Naive B cell (primary cell): ENCODE results near the gene ADAMTS1. TPM values are rescaled to one million over a fixed set of nuclear protein-coding genes. Genes with fewer than 3 reads are reported as not detected.

Experiments
- ATAC-seq, 2 donors: fragments of 150-1000 bp; cut with Tn5 transposase; 2 replicates each; pipeline ENCODE4 v1.10.0; 2021; ENCODE audit warnings: low read depth in 2 of 2, mild to moderate bottlenecking in 2 of 2, moderate library complexity in 2 of 2
- DNase-seq: peaks from one replicate; pipeline ENCODE4 v3.0.0; 2022
- H3K27ac Mint-ChIP-seq, 6 donors: one replicate each; pipeline ENCODE4 v1.8.0; 2020 to 2022; ENCODE audit warnings: mild to moderate bottlenecking in 6 of 6, mixed read lengths in 6 of 6, moderate library complexity in 5 of 6, inconsistent platforms in 2 of 6
- H3K27me3 Mint-ChIP-seq, 3 donors: one replicate each; pipeline ENCODE4 v1.8.0; 2021 to 2022; ENCODE audit warnings: mixed read lengths in 3 of 3, mild to moderate bottlenecking in 1 of 3
- H3K36me3 Mint-ChIP-seq, 2 donors: one replicate each; pipeline ENCODE4 v1.8.0; 2020 to 2022; ENCODE audit warnings: mixed read lengths in 2 of 2, inconsistent platforms in 1 of 2, mild to moderate bottlenecking in 1 of 2
- H3K4me1 Mint-ChIP-seq, 3 donors: one replicate each; pipeline ENCODE4 v1.8.0; 2020 to 2022; ENCODE audit warnings: mixed read lengths in 3 of 3, inconsistent platforms in 1 of 3, mild to moderate bottlenecking in 1 of 3, moderate library complexity in 1 of 3
- H3K4me3 Mint-ChIP-seq, 8 donors: one replicate each; pipeline ENCODE4 v1.8.0; 2020 to 2022; ENCODE audit warnings: mild to moderate bottlenecking in 8 of 8, mixed read lengths in 8 of 8, moderate library complexity in 8 of 8, inconsistent platforms in 2 of 8
- H3K9me3 Mint-ChIP-seq, 7 donors: one replicate each; pipeline ENCODE4 v1.8.0; 2020 to 2022; ENCODE audit warnings: mixed read lengths in 7 of 7, mild to moderate bottlenecking in 5 of 7, inconsistent platforms in 2 of 7, moderate library complexity in 1 of 7
- polyA plus RNA-seq, 6 donors: library from polyadenylated mRNA; unstranded; fragments of 300-500 nt; fragmentation: Illumina TruSeq; gene quantifications; one replicate each; pipeline ENCODE4 v1.2.3, GENCODE V29; 2021; ENCODE audit warnings: low read depth in 6 of 6

Gene ADAMTS1
- polyA plus RNA-seq, 6 donors from 2014 or later: not detected

GRCh38 chr21:26851109-26851944 lies 6.1 kb upstream of the ADAMTS1 start:
- ATAC-seq (no peak), DNase-seq (no peak)
- Mint-ChIP-seq H3K4me1 (peaks cover 10 to 12% (median 10%) of the 10 kb centered on the region in 3 donors), H3K36me3 (no peaks in the 10 kb centered on the region), H3K27ac (no peak overlapping the region), H3K27me3 (peaks cover 35 to 42% (median 38%) of the 10 kb centered on the region in 3 donors), H3K4me3 (no peak overlapping the region), H3K9me3 (no peaks in the 10 kb centered on the region)

GRCh38 chr21:26850116-26850643 lies 5.0 kb upstream of the ADAMTS1 start:
- Mint-ChIP-seq H3K27me3 (peaks cover 42 to 47% (median 46%) of the 10 kb centered on the region in 3 donors), H3K4me1 (peaks cover 19 to 22% (median 19%) of the 10 kb centered on the region in 3 donors), H3K4me3 (no peak overlapping the region), H3K36me3 (peaks cover 0 to 7% of the 10 kb centered on the region in 2 donors), H3K9me3 (no peaks in the 10 kb centered on the region), H3K27ac (no peak overlapping the region)
- ATAC-seq: no peak
- no peak for DNase-seq

- DNase-seq (no peak), ATAC-seq (no peak)
- peaks cover 0 to 7% of the 10 kb centered on the region in 2 donors for H3K36me3 Mint-ChIP-seq
- H3K4me3 Mint-ChIP-seq: no peak overlapping the region
- peaks cover 42 to 50% (median 42%) of the 10 kb centered on the region in 3 donors for H3K27me3 Mint-ChIP-seq
- H3K4me1 Mint-ChIP-seq: peaks cover 19 to 22% (median 19%) of the 10 kb centered on the region in 3 donors
- no peaks in the 10 kb centered on the region for H3K9me3 Mint-ChIP-seq
- no peak overlapping the region for H3K27ac Mint-ChIP-seq
These were observed 4.4 kb upstream of the ADAMTS1 start for GRCh38 chr21:26849428-26850115.

GRCh38 chr21:26847921-26848320 lies 2.7 kb upstream of the ADAMTS1 start:
- no peak overlapping the region for H3K27ac Mint-ChIP-seq
- peaks cover 28 to 35% (median 33%) of the 10 kb centered on the region in 3 donors for H3K4me1 Mint-ChIP-seq
- H3K4me3 Mint-ChIP-seq: no peak overlapping the region
- no peak for DNase-seq
- H3K36me3 Mint-ChIP-seq: peaks cover 0 to 7% of the 10 kb centered on the region in 2 donors
- no peak for ATAC-seq
- no peaks in the 10 kb centered on the region for H3K9me3 Mint-ChIP-seq
- peaks cover 48 to 61% (median 52%) of the 10 kb centered on the region in 3 donors for H3K27me3 Mint-ChIP-seq

GRCh38 chr21:26847002-26847401 lies 1.8 kb upstream of the ADAMTS1 start:
- DNase-seq (no peak), ATAC-seq (no peak)
- Mint-ChIP-seq H3K27ac (no peak overlapping the region), H3K9me3 (peaks cover 0 to 5% (median 2%) of the 10 kb centered on the region in 7 donors), H3K4me1 (peaks cover 28 to 35% (median 34%) of the 10 kb centered on the region in 3 donors), H3K27me3 (peaks cover 55 to 69% (median 61%) of the 10 kb centered on the region in 3 donors), H3K36me3 (peaks cover 0 to 7% of the 10 kb centered on the region in 2 donors), H3K4me3 (peak overlapping the region in 7 of 8 donors; percentile 37 to 86 (median 74))

GRCh38 chr21:26846036-26846931 lies 1.1 kb upstream of the ADAMTS1 start:
- peaks cover 28 to 35% (median 34%) of the 10 kb centered on the region in 3 donors for H3K4me1 Mint-ChIP-seq
- peaks cover 56 to 71% (median 60%) of the 10 kb centered on the region in 3 donors for H3K27me3 Mint-ChIP-seq
- H3K36me3 Mint-ChIP-seq: peaks cover 0 to 7% of the 10 kb centered on the region in 2 donors
- DNase-seq: no peak
- peak overlapping the region; percentile 37 to 87 (median 76) for H3K4me3 Mint-ChIP-seq
- H3K9me3 Mint-ChIP-seq: peaks cover 0 to 10% (median 5%) of the 10 kb centered on the region in 7 donors
- no peak for ATAC-seq
- no peak overlapping the region for H3K27ac Mint-ChIP-seq

GRCh38 chr21:26845759-26846035 lies 488 bp upstream of the ADAMTS1 start:
- H3K9me3 Mint-ChIP-seq: peaks cover 0 to 10% (median 5%) of the 10 kb centered on the region in 7 donors
- ATAC-seq: no peak
- H3K4me3 Mint-ChIP-seq: peak overlapping the region; percentile 37 to 87 (median 76)
- H3K36me3 Mint-ChIP-seq: peaks cover 0 to 7% of the 10 kb centered on the region in 2 donors
- peaks cover 28 to 35% (median 34%) of the 10 kb centered on the region in 3 donors for H3K4me1 Mint-ChIP-seq
- H3K27me3 Mint-ChIP-seq: peaks cover 57 to 68% (median 59%) of the 10 kb centered on the region in 3 donors
- H3K27ac Mint-ChIP-seq: peak overlapping the region in 2 of 6 donors; percentile 34 to 50
- DNase-seq: no peak

GRCh38 chr21:26844258-26845065 lies 747 bp downstream of the ADAMTS1 start:
- Mint-ChIP-seq H3K9me3 (peaks cover 0 to 10% (median 5%) of the 10 kb centered on the region in 7 donors), H3K27me3 (peaks cover 68 to 80% (median 70%) of the 10 kb centered on the region in 3 donors), H3K27ac (no peak overlapping the region), H3K36me3 (peaks cover 0 to 7% of the 10 kb centered on the region in 2 donors), H3K4me1 (peaks cover 28 to 35% (median 34%) of the 10 kb centered on the region in 3 donors), H3K4me3 (peak overlapping the region in 7 of 8 donors; percentile 67 to 84 (median 74))
- no peak for ATAC-seq
- no peak for DNase-seq

GRCh38 chr21:26843933-26844257 lies 1.3 kb downstream of the ADAMTS1 start:
- Mint-ChIP-seq H3K4me1 (peaks cover 28 to 35% (median 34%) of the 10 kb centered on the region in 3 donors), H3K27me3 (peaks cover 64 to 85% (median 75%) of the 10 kb centered on the region in 3 donors), H3K9me3 (peaks cover 0 to 10% (median 5%) of the 10 kb centered on the region in 7 donors), H3K36me3 (peaks cover 0 to 7% of the 10 kb centered on the region in 2 donors), H3K4me3 (peak overlapping the region in 7 of 8 donors; percentile 47 to 77 (median 74)), H3K27ac (peak overlapping the region in 1 of 6 donors; percentile 39)
- DNase-seq: no peak
- no peak for ATAC-seq

- peaks cover 0 to 10% (median 5%) of the 10 kb centered on the region in 7 donors for H3K9me3 Mint-ChIP-seq
- peaks cover 62 to 85% (median 81%) of the 10 kb centered on the region in 3 donors for H3K27me3 Mint-ChIP-seq
- H3K4me3 Mint-ChIP-seq: peak overlapping the region; percentile 54 to 84 (median 74)
- H3K4me1 Mint-ChIP-seq: peaks cover 28 to 35% (median 34%) of the 10 kb centered on the region in 3 donors
- no peak for DNase-seq
- ATAC-seq: no peak
- peaks cover 0 to 7% of the 10 kb centered on the region in 2 donors for H3K36me3 Mint-ChIP-seq
- H3K27ac Mint-ChIP-seq: peak overlapping the region in 2 of 6 donors; percentile 10 to 39
These were observed 2.0 kb downstream of the ADAMTS1 start for GRCh38 chr21:26842974-26843932.

- Mint-ChIP-seq H3K36me3 (peaks cover 0 to 7% of the 10 kb centered on the region in 2 donors), H3K27ac (no peak overlapping the region), H3K9me3 (peaks cover 0 to 10% (median 5%) of the 10 kb centered on the region in 7 donors), H3K4me3 (no peak overlapping the region), H3K27me3 (peaks cover 59 to 81% (median 80%) of the 10 kb centered on the region in 3 donors), H3K4me1 (peaks cover 27 to 34% (median 33%) of the 10 kb centered on the region in 3 donors)
- no peak for DNase-seq
- ATAC-seq: no peak
These were observed 2.9 kb downstream of the ADAMTS1 start for GRCh38 chr21:26842300-26842699.
